ENCODE measurements around the gene ABCD3.

DNA sequence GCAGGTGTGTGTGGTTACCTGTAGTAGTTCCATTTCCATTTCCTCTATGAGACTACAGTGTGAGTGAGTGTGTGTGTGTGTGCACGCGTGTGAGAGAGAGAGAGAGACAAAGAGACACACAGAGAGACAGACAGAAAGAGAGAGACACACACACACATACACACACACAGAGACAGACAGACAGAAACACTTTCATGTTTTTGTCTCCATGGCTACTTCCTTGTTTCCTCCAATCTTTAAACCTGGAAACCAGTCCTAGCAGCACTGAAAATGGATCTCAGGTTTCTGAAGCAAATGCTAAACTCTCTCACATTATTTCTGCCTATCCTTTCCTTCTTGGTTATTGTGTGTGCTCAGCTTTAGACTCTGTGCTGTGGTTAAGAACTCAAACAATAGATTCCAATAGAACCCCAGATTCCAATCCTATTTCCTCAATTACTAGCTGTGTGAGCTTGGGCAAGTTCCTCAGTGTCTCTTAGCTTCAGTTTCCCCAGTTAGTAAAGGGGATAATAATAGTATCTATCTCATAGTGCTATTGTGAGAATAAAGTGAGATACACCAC lies 22.4 kb upstream of the ABCD3 start:
- TF ChIP-seq, protein P1, sequence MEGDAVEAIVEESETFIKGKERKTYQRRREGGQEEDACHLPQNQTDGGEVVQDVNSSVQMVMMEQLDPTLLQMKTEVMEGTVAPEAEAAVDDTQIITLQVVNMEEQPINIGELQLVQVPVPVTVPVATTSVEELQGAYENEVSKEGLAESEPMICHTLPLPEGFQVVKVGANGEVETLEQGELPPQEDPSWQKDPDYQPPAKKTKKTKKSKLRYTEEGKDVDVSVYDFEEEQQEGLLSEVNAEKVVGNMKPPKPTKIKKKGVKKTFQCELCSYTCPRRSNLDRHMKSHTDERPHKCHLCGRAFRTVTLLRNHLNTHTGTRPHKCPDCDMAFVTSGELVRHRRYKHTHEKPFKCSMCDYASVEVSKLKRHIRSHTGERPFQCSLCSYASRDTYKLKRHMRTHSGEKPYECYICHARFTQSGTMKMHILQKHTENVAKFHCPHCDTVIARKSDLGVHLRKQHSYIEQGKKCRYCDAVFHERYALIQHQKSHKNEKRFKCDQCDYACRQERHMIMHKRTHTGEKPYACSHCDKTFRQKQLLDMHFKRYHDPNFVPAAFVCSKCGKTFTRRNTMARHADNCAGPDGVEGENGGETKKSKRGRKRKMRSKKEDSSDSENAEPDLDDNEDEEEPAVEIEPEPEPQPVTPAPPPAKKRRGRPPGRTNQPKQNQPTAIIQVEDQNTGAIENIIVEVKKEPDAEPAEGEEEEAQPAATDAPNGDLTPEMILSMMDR (IDR thresholded peaks at IDR 0.05): no peak
- no peak for TF ChIP-seq POLR2A (IDR thresholded peaks at IDR 0.05)

Data from heart left ventricle (tissue), 13 donors.